Uterus (tissue), 4 donors: Measurements from ENCODE around the gene CST9. TPM values are rescaled to one million over a fixed set of nuclear protein-coding genes. Genes with fewer than 3 reads are reported as not detected.

Source experiments
- DNase-seq, 2 donors: peaks; one replicate each; pipeline ENCODE4 v3.0.0-alpha.2; 2019 to 2020
- H3K27ac ChIP-seq, 2 donors: fragments of 200-600 bp; sonication (generic); 1 replicate in 1 of 2; 2 replicates in 1 of 2; pipeline ENCODE4 v1.5.1; 2016 to 2018
- H3K27me3 ChIP-seq, 2 donors: fragments of 200-600 bp; sonication (generic); one replicate each; pipeline ENCODE4 v1.5.1; 2018 to 2019; ENCODE audit warnings: control low read depth in 1 of 2
- H3K36me3 ChIP-seq, 2 donors: fragments of 200-600 bp; sonication (generic); one replicate each; pipeline ENCODE4 v1.5.1; 2019; ENCODE audit warnings: control low read depth in 1 of 2
- H3K4me1 ChIP-seq, 2 donors: fragments of 200-600 bp; sonication (generic); one replicate each; pipeline ENCODE4 v1.5.1; 2018 to 2019; ENCODE audit warnings: control low read depth in 1 of 2
- H3K4me3 ChIP-seq, 2 donors: fragments of 200-600 bp; sonication (generic); 1 replicate in 1 of 2; 2 replicates in 1 of 2; pipeline ENCODE4 v1.5.1; 2018 to 2019; ENCODE audit warnings: mild to moderate bottlenecking in 1 of 2
- H3K9me3 ChIP-seq, 2 donors: fragments of 200-600 bp; sonication (generic); one replicate each; pipeline ENCODE4 v1.5.1; 2019; ENCODE audit warnings: control low read depth in 1 of 2
- POLR2A ChIP-seq, 2 donors: fragments of 450-650 bp; IDR thresholded peaks; one replicate each; pipeline ENCODE4 v1.6.1; 2016; ENCODE audit warnings: antibody characterized with exemption in 2 of 2, mild to moderate bottlenecking in 1 of 2, moderate library complexity in 1 of 2
- intact Hi-C: fragments of 100-400 bp; cut with DNase I; formaldehyde crosslinking; loops from one replicate; pipeline ENCODE4 v1.15.1; 2023; ENCODE audit warnings: low total_unique reads
- total RNA-seq, 4 donors: library from RNA; depleted of rRNA in 3 of 4; stranded (reverse); fragments of >200 nt in 3 of 4; gene quantifications; one replicate each; pipeline versions ENCODE4 v1.1.0 to v1.2.4, GENCODE V29; 2014 to 2023
- TF ChIP-seq, protein P1 (sequence below), 4 experiments: fragments of 200-600 bp in 2 of 4; fragments of 450-650 bp in 2 of 4; sonication (generic) in 2 of 4; IDR thresholded peaks; one replicate each; pipeline ENCODE4 v1.5.1; 2016 to 2019; ENCODE audit warnings: antibody characterized with exemption in 4 of 4, mild to moderate bottlenecking in 2 of 4, moderate library complexity in 1 of 4
- donor health status: DM: yes; HTN: yes; CAD: no.

Gene CST9
- total RNA-seq, 4 donors from 2014 or later, result not detected

DNA sequence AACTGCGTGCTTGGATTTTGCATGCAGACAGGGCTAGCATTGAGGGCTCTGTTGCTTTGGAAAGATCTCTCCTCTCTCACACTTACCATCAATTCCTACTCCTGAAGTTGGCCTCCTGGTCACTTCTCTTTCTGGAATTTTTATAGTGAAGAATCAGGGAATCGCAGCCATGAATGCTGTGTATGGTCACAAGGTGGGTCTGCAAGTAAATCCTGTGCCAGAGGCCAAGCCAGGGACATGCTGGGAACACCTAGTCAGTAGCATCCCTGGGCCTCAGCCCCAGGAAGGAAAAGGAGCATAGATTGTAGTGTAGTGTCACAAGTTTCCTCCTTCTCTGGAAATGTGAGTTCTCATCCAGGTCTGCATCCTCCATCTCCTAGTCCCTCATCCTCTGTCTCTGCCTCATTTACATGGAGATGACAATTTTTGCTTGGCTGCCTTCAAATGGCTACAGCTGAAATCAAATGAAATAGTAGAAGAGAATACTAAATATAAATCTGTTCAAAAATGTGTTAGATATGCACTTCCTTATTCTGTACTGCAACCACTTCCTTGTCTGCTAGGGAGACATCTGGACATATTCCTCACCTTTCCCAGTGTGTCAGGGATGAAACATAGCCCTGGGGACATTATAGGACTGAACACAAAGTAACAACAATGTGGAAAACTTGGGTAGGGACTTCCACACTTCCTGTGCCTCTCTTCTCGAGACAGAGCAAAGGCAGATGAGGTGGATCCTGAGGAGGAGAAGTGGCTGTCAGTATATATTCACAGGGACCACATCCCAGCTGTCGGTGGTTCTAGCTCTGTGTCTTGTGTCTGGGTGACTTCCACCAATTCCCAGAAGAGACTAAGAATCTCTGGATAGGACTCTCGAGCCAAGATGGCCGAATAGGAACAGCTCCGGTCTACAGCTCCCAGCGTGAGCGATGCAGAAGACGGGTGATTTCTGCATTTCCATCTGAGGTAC lies 17.0 kb downstream of the CST9 start:
- H3K9me3 ChIP-seq, result no peaks in the 10 kb centered on the region
- H3K4me1 ChIP-seq, result no peaks in the 10 kb centered on the region
- no peaks in the 10 kb centered on the region for H3K36me3 ChIP-seq
- H3K27ac ChIP-seq, result no peak overlapping the region
- no peak overlapping the region for H3K4me3 ChIP-seq
- no peak for TF ChIP-seq POLR2A (IDR thresholded peaks at IDR 0.05)
- TF ChIP-seq, protein P1, sequence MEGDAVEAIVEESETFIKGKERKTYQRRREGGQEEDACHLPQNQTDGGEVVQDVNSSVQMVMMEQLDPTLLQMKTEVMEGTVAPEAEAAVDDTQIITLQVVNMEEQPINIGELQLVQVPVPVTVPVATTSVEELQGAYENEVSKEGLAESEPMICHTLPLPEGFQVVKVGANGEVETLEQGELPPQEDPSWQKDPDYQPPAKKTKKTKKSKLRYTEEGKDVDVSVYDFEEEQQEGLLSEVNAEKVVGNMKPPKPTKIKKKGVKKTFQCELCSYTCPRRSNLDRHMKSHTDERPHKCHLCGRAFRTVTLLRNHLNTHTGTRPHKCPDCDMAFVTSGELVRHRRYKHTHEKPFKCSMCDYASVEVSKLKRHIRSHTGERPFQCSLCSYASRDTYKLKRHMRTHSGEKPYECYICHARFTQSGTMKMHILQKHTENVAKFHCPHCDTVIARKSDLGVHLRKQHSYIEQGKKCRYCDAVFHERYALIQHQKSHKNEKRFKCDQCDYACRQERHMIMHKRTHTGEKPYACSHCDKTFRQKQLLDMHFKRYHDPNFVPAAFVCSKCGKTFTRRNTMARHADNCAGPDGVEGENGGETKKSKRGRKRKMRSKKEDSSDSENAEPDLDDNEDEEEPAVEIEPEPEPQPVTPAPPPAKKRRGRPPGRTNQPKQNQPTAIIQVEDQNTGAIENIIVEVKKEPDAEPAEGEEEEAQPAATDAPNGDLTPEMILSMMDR (IDR thresholded peaks at IDR 0.05), result no peak
- DNase-seq, result no peak
- intact Hi-C loops, result no loop called here
- H3K27me3 ChIP-seq, result no peaks in the 10 kb centered on the region

DNA sequence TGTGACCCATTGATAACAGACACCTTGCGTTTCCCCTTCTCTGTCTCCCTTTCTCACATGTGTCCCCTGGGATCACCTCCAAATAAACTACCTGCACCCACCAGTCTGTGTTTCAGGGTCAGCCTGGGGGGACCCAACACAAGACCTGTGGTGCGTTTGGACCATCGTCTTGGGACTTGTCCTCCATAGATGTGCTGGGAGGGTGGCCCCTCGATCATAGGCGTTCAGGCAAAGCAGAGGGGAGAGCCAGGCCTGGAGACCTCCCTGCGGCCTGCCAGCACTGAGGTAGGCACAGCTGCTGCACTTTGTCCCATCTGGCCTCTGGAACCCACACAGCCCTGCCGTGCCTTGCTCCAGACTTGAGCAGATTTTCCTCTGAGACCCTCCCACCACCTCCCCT lies 18.1 kb downstream of the CST9 start:
- Histone ChIP-seq H3K27me3 (no peaks in the 10 kb centered on the region), H3K4me3 (no peak overlapping the region), H3K9me3 (no peaks in the 10 kb centered on the region), H3K36me3 (no peaks in the 10 kb centered on the region), H3K4me1 (no peaks in the 10 kb centered on the region), H3K27ac (no peak overlapping the region)
- TF ChIP-seq, protein P1 (IDR thresholded peaks at IDR 0.05), result no peak
- TF ChIP-seq POLR2A (IDR thresholded peaks at IDR 0.05), result no peak
- no peak for DNase-seq
- intact Hi-C loops, result no loop called here

DNA sequence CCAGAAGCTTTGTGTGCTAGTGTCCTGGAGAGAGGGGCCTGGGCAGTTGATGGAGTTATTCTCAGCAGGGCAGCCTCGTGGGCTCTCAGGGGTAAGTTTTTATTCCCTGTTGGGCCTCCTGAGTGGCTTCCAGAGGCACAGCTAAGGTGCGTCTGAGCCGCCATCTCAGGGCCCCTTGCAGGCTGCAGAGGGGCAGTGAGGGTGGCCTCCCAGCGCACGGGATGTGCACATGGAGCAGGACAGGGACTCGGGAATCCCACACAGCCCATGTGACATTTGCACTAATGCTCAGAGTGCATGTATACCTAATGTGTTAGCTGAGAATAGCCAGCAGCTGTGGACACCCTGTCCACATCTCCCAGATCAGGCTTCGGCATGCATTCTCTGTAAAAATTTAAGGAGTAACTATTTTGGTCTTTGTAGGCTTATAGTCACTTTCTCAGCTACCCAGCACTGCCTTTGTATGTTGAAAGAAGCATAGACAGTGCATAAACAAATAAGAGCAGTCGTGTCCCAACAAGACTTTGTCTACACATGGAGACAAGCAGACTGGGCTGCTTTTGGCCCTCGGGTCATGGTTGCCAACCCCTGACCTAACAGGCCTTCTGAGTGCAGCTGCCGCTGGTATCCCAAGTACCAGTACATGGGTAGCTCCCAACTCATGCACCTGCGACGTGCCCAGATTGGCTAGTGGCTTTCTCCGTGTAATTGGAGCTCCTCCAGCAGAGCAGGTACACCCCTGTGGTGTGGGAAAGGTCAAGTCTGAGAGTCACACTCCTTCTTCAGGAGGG lies 18.8 kb downstream of the CST9 start:
- Histone ChIP-seq H3K27me3 (no peaks in the 10 kb centered on the region), H3K36me3 (no peaks in the 10 kb centered on the region), H3K27ac (no peak overlapping the region), H3K4me3 (no peak overlapping the region), H3K4me1 (no peaks in the 10 kb centered on the region), H3K9me3 (no peaks in the 10 kb centered on the region)
- no peak for TF ChIP-seq POLR2A (IDR thresholded peaks at IDR 0.05)
- TF ChIP-seq, protein P1 (IDR thresholded peaks at IDR 0.05), result no peak
- intact Hi-C loops, result no loop called here
- no peak for DNase-seq

DNA sequence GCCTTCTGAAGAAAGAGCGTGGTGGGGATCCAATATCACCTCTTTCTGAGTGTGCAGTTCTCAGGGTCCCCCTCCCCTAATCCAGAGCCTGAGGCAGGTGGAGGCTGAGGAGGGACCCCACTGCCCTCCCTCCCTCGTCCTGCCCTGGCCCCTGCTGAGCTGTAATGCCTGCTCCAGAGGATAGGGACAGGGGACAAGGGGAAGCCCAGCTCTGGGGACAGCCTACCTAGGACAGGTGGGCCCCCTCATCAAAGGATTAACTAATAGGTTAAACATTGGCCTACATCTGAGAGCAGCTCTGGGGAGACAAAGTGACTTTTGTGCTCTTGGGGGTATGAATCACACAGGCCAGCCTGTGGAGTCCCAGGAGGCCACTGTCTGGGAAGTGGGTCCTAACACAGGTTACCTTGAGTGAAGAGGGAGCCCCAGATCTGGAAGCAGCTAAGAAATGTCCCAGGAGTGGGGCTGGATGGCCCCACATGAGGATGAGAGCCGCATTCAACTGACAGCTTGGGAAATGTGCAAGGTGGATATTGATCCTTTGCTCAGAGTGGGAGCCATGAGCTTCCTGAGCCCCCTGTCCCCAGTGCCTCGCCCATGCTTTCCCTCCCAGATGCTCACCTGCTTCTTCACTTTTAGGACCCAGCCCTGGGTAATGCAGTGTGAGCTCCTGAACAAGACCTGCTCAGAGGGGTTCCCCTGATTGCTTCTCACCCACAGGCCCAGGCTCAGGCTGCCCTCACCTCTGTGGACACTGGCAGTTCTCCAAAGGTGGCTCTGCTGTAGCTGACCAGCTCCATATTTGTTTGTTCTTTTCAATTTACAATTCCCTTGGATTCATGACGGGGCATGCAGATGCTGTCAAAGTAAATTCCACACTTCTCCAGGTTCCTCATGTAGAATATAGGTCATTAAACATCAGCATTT lies 19.6 kb downstream of the CST9 start:
- Histone ChIP-seq H3K36me3 (no peaks in the 10 kb centered on the region), H3K27me3 (no peaks in the 10 kb centered on the region), H3K9me3 (no peaks in the 10 kb centered on the region), H3K4me1 (no peaks in the 10 kb centered on the region), H3K27ac (no peak overlapping the region), H3K4me3 (no peak overlapping the region)
- no peak for DNase-seq
- TF ChIP-seq, protein P1 (IDR thresholded peaks at IDR 0.05), result no peak
- TF ChIP-seq POLR2A (IDR thresholded peaks at IDR 0.05), result no peak
- intact Hi-C loops, result no loop called here
